NK-92 treated with Interleukin-12 subunit alpha and Interleukin-12 subunit beta, amount 100 ng/mL, for 24 hours (cell line): Measurements from ENCODE around the gene RDH5.
"Not testable (repeated sequence)": the region's sequence is repeated elsewhere in the genome, so short reads cannot be mapped to it uniquely, and the experiment has no call there.

ENCODE experiments used
- DNase-seq: peaks from one replicate; lab custom pipeline; 2025; lab: John Stamatoyannopoulos, UW

The RDH5 gene

DNA sequence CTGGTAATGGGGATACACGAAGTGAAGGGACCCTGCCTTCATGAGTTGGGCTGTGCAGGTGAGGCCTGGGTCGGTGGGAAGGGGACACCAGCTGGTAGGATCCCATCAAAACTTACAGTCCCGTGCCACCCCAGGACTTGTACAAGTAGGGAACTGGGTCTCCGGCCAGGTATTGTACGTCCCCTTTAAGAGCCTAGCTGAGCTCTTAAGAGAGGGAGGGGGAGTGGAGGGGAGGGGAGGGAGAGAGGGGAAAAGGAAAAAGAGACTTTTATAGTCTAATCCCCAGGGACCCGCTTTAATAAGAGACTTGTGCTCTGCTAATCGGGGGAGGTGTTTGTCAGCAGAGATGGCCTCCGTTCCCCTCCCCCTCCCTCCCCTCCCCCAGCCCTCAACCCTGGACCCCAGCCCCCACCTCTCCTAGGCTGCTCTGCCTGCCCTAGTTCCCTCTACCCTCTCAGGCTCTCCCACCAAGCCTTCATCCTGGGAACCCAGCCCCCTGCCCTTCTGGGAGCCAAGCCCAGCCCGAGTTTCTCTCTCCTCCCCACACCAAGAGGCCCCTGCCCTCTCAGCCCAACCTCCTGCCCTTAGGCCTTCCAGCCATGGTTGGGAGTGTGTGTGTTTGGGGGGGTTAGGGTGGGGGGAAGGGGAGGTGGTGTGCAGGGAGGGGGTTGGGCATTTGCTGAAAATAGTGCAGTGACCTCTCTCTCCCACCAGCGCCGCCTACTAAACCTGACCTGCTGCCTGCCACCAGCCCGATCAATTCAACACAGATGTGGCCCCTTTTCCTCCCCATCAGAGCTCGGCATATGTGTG, 25.4 kb downstream of the RDH5 start:
- no peak for DNase-seq

DNA sequence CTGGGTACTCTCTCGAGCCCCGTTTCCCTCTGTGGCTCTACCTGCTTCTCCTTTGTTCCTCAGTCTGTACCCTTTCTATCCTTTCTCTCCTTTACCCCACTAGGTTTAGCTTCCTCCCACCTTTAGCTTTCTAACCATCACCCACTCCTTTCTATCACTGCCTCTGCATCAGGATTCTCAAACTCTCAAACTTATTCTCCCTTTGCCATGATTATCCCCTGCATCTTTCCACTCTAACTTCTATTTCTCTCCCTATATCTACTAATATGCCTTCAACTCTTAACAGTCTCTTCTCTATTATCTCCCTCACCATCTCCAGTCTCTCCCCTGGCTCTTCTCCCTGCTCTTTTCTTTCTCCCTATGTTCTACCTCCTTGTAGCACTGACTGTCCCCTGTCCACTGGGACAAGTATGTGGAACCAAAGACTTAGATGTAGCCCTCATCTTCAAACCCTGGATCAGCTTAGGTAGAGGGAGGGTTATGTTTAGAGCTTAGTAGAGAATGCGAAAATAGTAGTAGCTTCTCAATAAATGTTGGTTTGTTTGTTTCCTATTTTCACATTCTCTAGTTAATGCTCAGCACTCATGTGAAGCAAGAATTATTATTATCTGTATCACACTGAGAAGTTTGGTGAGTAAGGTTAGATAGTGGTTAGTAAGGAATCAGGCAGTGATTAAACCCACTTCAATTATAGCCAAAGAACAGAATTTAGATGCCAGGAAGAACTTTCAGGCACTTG, 26.1 kb downstream of the RDH5 start:
- DNase-seq = no peak

- no peak for DNase-seq
Measured at GRCh38 chr12:55746913-55747231, 26.7 kb downstream of the RDH5 start.

DNA sequence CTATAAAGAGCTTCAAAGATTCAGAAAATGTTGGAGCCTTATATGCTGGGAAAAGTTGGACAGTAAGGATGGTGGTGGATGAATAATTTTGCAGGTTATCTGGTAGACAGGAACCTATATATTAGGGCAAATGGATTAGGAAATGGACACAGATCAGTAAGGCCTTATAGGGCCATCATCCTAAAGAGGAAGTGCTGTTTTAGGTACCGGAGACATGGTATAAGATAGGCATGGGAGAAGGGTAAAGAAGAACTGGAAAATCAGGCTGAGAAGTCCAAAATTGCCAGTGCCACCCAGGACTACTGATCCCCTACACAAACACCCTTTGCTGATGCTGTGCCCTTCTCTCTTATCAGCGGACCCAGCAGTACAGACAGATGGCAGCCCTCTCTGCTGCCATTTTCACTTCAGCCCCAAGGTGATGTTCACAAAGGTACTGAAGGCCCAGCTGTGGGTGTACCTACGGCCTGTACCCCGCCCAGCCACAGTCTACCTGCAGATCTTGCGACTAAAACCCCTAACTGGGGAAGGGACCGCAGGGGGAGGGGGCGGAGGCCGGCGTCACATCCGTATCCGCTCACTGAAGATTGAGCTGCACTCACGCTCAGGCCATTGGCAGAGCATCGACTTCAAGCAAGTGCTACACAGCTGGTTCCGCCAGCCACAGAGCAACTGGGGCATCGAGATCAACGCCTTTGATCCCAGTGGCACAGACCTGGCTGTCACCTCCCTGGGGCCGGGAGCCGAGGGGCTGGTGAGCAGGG, 28.2 kb downstream of the RDH5 start:
- no peak for DNase-seq

DNA sequence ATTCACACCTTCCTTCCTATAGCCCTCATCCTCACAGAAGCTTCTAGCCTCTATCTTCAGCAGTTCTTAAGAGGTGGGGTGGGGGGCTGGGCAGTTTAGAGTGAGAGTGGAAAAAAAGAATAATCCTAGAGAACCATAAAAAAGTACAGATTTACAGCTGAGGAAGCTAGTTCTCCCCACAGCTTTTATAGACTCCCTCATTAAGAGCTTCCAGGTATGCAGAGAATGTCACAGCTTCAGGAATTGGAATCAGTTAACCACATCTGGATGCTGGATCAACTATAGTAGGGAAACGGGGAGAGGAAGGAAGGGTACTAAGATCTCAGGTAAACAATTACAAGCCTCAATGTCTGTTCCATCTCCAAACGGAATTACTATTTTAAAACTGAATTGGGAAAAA, 35.1 kb downstream of the RDH5 start:
- DNase-seq = no peak

- DNase-seq = no peak
Measured at GRCh38 chr12:55757701-55758100, 37.5 kb downstream of the RDH5 start.

GRCh38 chr12:55758575-55758974, 38.4 kb downstream of the RDH5 start:
- not testable (repeated sequence) for DNase-seq

DNA sequence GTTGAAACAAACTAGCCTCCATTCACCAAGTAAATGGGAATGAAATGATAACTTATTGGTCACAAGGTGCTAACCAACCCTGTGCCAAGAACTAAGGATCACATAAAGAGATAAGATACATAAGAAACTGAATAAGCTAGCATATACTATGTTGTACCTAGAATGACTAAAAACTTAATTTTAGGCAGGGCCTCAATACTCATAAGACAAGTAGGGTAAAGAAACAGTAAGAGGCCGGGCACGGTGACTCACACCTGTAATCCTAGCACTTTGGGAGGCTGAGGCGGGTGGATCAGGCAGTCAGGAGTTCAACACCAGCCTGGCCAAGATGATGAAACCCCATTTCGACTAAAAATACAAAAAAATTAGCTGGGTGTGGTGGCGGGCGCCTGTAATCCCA, 40.5 kb downstream of the RDH5 start:
- DNase-seq = no peak

DNA sequence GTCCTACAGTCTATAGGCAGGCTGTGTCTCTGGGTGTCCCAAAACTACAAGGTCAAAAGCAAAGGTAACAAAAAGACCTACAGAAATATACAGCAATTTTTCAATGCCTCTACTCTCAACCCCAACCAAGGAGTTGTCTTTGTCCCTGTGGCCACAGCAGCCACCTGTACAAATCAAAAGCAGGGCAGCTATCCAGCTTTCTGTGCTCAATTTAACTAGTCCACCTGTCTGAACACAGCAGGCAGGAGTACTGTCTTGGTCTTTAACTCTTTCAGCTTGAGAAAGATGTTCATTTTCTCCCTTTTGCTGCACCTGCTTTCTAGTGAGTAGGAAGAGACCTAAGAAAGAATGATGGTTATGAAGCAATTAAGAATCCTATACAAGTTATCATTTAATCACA, 42.5 kb downstream of the RDH5 start:
- no peak for DNase-seq

DNA sequence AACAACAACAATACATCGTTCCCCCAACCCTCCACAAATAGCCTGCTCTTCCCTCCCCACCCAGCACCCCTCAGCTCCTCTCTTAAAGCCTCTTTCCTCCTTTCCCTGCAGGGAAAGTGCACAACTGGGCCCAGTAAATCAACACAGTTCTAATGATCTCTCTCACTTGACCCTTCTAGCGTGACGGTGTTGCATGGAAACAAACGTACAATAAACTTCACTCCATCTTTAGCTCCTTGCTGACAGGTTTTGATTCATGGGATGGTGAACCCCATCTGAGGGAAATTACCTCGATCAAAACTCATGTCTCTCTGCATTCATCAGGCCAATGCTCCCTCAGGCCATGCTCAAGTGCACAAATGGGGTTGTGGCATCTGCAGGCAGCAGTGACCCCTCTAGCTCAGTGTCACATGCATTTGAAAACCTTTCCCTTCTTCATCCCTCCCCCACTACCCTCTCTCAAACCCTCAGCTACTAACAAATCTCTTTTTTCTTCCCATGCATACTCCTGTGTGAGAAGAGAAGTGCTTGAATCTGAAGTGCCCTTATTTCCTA, 45.6 kb downstream of the RDH5 start:
- no peak for DNase-seq

- DNase-seq = no peak
Measured at GRCh38 chr12:55767156-55767555, 47.0 kb downstream of the RDH5 start.

DNA sequence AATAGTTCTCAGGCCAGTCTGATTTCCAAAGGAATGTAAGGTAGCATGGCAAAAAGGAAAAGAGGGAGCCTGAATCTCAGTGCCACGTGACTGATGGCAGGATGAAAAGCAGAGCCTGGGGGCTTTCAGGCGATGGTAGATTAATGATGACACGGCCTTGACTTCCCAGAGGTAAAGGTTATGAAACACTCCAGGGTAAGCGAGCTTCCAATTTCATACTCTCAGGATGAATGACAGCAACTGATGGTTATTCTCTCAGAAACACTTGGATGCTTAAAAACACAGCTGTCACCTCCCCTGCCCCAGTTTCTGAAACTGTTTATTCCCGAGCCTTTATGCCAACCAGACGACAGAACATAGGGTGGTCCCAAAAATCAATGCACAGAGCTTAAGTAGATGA, 51.5 kb downstream of the RDH5 start:
- no peak for DNase-seq
